NT2/D1 (cell line): ENCODE results near the gene ERLEC1.
A peak's percentile ranks its signal among the peaks of the same experiment; 100 is the strongest.

Source experiments
- DNase-seq: peaks from one replicate; pipeline ENCODE4 v3.0.0-alpha.2; 2011; ENCODE audit warnings: low read depth, low spot score
- H3K27me3 ChIP-seq: 2 replicates; pipeline ENCODE4 v1.6.0; 2011; ENCODE audit warnings: mild to moderate bottlenecking; ENCODE audit not compliant: insufficient read length, insufficient read depth
- H3K36me3 ChIP-seq: 2 replicates; pipeline ENCODE4 v1.6.1; 2011; ENCODE audit warnings: mild to moderate bottlenecking, low read length, mixed read lengths; ENCODE audit not compliant: insufficient read depth, insufficient read length
- H3K4me1 ChIP-seq: 2 replicates; pipeline ENCODE4 v1.5.1; 2011; ENCODE audit not compliant: insufficient read depth, insufficient read length
- H3K4me3 ChIP-seq: 2 replicates; pipeline ENCODE4 v1.5.1; 2011; ENCODE audit warnings: low read depth; ENCODE audit not compliant: insufficient read length
- H3K9ac ChIP-seq: 2 replicates; pipeline ENCODE4 v1.6.0; 2011; ENCODE audit warnings: low read depth; ENCODE audit not compliant: insufficient read length
- H3K9me3 ChIP-seq: 2 replicates; pipeline ENCODE4 v1.5.1; 2011; ENCODE audit warnings: mild to moderate bottlenecking, low read length; ENCODE audit not compliant: insufficient read depth
- SUZ12 ChIP-seq: IDR thresholded peaks from 2 replicates; pipeline ENCODE4 v1.6.1; 2011; ENCODE audit not compliant: insufficient read length, insufficient read depth; ENCODE audit errors: extremely low read depth
- YY1 ChIP-seq: IDR thresholded peaks from 2 replicates; pipeline ENCODE4 v1.6.1; 2011; ENCODE audit not compliant: insufficient read length, insufficient read depth
- ZNF274 ChIP-seq: IDR thresholded peaks from 2 replicates; pipeline ENCODE4 v1.6.1; 2011; ENCODE audit warnings: mild to moderate bottlenecking, low read depth, low read length

The ERLEC1 gene

DNA sequence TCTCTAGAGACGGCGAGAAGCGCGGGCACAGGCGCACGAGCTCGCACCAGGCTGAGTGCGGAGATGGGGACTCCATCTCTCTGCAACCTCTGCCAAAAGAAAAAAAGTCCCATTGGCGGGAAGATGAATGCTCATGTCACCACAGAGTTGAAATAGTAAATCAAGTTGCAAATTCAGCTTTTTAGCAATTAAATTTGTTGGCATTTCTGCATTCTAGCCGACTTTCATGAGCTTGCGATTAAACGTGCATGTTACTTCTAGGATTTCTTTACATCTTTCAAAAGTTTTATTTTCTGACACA is 18.7 kb upstream of the ERLEC1 start:
- peak overlapping the region; percentile 89 for H3K4me3 ChIP-seq
- H3K4me1 ChIP-seq, result no peaks in the 10 kb centered on the region
- peak overlapping the region; percentile 95 for H3K9ac ChIP-seq
- no peaks in the 10 kb centered on the region for H3K9me3 ChIP-seq
- TF ChIP-seq SUZ12, result no peak
- TF ChIP-seq ZNF274, result no peak
- TF ChIP-seq YY1, result no peak
- peaks cover 13% of the 10 kb centered on the region for H3K36me3 ChIP-seq
- peak; percentile 48 for DNase-seq
- no peaks in the 10 kb centered on the region for H3K27me3 ChIP-seq

DNA sequence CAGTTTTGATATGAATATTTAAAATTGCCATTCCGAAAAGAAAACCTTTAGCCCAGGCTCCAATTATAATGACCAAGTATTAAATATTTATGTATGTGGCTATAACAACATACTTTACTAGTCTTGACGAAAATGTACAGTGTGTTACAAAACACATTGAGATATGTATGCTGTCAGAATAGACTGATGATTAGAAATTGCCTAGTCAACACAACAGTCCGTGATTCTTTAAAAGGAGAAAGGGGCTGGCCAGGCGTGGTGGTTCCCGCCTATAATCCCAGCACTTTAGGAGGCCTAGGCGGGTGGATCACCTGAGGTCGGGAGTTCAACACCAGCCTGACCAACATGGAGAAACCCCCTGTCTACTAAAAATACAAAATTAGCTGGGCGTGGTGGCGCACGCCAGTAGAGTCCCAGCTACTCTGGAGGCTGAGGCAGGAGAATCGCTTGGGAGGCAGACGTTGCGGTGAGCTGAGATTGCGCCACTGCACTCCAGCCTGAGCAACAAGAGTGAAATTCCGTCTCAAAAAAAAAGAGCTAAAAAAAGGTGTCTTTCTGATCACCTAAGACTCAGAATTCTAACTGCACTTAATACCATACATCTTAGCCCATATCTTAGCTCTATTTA is 17.4 kb upstream of the ERLEC1 start:
- DNase-seq, result no peak
- Histone ChIP-seq H3K4me1 (no peaks in the 10 kb centered on the region), H3K4me3 (no peak overlapping the region), H3K27me3 (no peaks in the 10 kb centered on the region), H3K36me3 (peaks cover 5% of the 10 kb centered on the region), H3K9ac (no peak overlapping the region), H3K9me3 (no peaks in the 10 kb centered on the region)
- TF ChIP-seq ZNF274, result no peak
- TF ChIP-seq SUZ12, result no peak
- TF ChIP-seq YY1, result no peak

- Histone ChIP-seq H3K4me1 (no peaks in the 10 kb centered on the region), H3K9me3 (no peaks in the 10 kb centered on the region), H3K4me3 (no peak overlapping the region), H3K27me3 (no peaks in the 10 kb centered on the region), H3K9ac (no peak overlapping the region), H3K36me3 (no peaks in the 10 kb centered on the region)
- no peak for TF ChIP-seq SUZ12
- TF ChIP-seq YY1, result no peak
- no peak for TF ChIP-seq ZNF274
- DNase-seq, result no peak
Measured at GRCh38 chr2:53770264-53770663, 16.6 kb upstream of the ERLEC1 start.

- peaks cover 35% of the 10 kb centered on the region for H3K36me3 ChIP-seq
- H3K9me3 ChIP-seq, result no peaks in the 10 kb centered on the region
- H3K9ac ChIP-seq, result no peak overlapping the region
- TF ChIP-seq YY1 (no peak), ZNF274 (no peak), SUZ12 (no peak)
- no peaks in the 10 kb centered on the region for H3K27me3 ChIP-seq
- no peaks in the 10 kb centered on the region for H3K4me1 ChIP-seq
- no peak for DNase-seq
- no peak overlapping the region for H3K4me3 ChIP-seq
Measured at GRCh38 chr2:53777134-53777533, 9.7 kb upstream of the ERLEC1 start.

GRCh38 chr2:53778536-53779162 is 8.2 kb upstream of the ERLEC1 start:
- no peak for DNase-seq
- Histone ChIP-seq H3K9me3 (no peaks in the 10 kb centered on the region), H3K4me1 (no peaks in the 10 kb centered on the region), H3K36me3 (peaks cover 43% of the 10 kb centered on the region), H3K27me3 (no peaks in the 10 kb centered on the region), H3K4me3 (no peak overlapping the region), H3K9ac (no peak overlapping the region)
- TF ChIP-seq YY1 (no peak), ZNF274 (no peak), SUZ12 (no peak)

- no peaks in the 10 kb centered on the region for H3K9me3 ChIP-seq
- peaks cover 43% of the 10 kb centered on the region for H3K36me3 ChIP-seq
- H3K27me3 ChIP-seq, result no peaks in the 10 kb centered on the region
- TF ChIP-seq ZNF274 (no peak), SUZ12 (no peak), YY1 (no peak)
- H3K4me3 ChIP-seq, result no peak overlapping the region
- no peak for DNase-seq
- no peaks in the 10 kb centered on the region for H3K4me1 ChIP-seq
- no peak overlapping the region for H3K9ac ChIP-seq
Measured at GRCh38 chr2:53780056-53780455, 6.8 kb upstream of the ERLEC1 start.

GRCh38 chr2:53782676-53783075 is 4.2 kb upstream of the ERLEC1 start:
- no peak for TF ChIP-seq ZNF274
- TF ChIP-seq YY1, result no peak
- TF ChIP-seq SUZ12, result no peak
- Histone ChIP-seq H3K9me3 (no peaks in the 10 kb centered on the region), H3K4me1 (no peaks in the 10 kb centered on the region), H3K27me3 (no peaks in the 10 kb centered on the region), H3K4me3 (no peak overlapping the region), H3K36me3 (peaks cover 32% of the 10 kb centered on the region), H3K9ac (no peak overlapping the region)
- no peak for DNase-seq
